Left ventricle myocardium inferior (tissue), 1 donor: ENCODE measurements around the gene ERBB2. TPM values are rescaled to one million over a fixed set of nuclear protein-coding genes. Genes with fewer than 3 reads are reported as not detected.

Experiments used
- DNase-seq: peaks from one replicate; pipeline ENCODE4 v3.0.0-alpha.2; 2020
- H3K27ac ChIP-seq: fragments of 200-600 bp; replicated peaks from 2 replicates; pipeline ENCODE4 v1.8.0; 2021
- H3K27me3 ChIP-seq: fragments of 200-600 bp; 2 replicates; pipeline ENCODE4 v1.8.0; 2021; ENCODE audit warnings: low read depth
- H3K36me3 ChIP-seq: fragments of 200-600 bp; 2 replicates; pipeline ENCODE4 v1.8.0; 2021
- H3K4me1 ChIP-seq: fragments of 200-600 bp; 2 replicates; pipeline ENCODE4 v1.8.0; 2021
- H3K4me3 ChIP-seq: fragments of 200-600 bp; 2 replicates; pipeline ENCODE4 v1.8.0; 2021; ENCODE audit warnings: mild to moderate bottlenecking, moderate library complexity
- H3K9me3 ChIP-seq: fragments of 200-600 bp; replicated peaks from 2 replicates; pipeline ENCODE4 v1.8.0; 2021
- intact Hi-C: fragments of 100-400 bp; cut with micrococcal nuclease; formaldehyde crosslinking; loops from one replicate; pipeline ENCODE4 v1.11.0; 2022
- total RNA-seq: library from RNA; stranded (reverse); fragmentation: NEBNext Ultra II Directional; extraction: Animal tissue kit (Norgen Biotek cat#: 25700); gene quantifications from one replicate; pipeline ENCODE4 v1.2.1, GENCODE V29; 2021
- TF ChIP-seq, protein P1 (sequence below): fragments of 200-600 bp; IDR thresholded peaks from 2 replicates; pipeline ENCODE4 v1.8.0; 2021; ENCODE audit warnings: antibody characterized with exemption, mild to moderate bottlenecking, borderline replicate concordance
- donor health status: DM: no; HTN: yes; CAD: no; lungs with severe emphysema.

ERBB2 gene
- total RNA-seq, 1 donor from 2014 or later, result 61.0 TPM

DNA sequence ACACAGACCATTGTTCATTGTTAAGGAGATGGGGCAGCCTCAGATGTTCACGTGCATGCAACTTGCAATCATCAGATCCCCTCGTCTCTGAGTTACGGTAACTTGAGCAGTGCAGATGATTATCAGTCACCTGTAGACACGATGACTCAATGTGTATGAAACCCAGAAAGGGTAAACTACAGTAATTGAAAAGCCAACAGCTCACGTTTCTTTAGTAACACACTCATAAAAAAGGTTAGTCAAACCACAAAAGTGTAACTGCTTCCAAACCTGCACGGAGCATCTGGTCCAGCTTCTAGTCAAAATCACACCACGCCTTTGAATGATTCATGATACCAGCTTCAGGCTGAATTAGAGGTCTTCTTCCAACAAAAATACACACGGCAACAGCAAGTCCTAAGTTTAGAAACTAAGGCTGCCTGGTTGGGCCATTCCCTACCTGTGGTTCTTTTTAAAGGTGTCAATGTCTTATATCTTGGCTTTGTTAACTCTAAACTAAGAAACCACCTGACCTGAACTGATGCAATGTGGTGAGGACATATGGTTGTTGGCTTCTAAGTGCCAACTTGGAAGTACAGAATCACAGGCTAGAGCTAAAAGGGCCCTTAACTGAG lies 70.2 kb downstream of the ERBB2 start:
- Histone ChIP-seq H3K36me3 (no peaks in the 10 kb centered on the region), H3K27ac (no peak overlapping the region), H3K4me3 (no peak overlapping the region), H3K27me3 (peaks cover 61% of the 10 kb centered on the region), H3K4me1 (no peaks in the 10 kb centered on the region), H3K9me3 (no peaks in the 10 kb centered on the region)
- TF ChIP-seq, protein P1, sequence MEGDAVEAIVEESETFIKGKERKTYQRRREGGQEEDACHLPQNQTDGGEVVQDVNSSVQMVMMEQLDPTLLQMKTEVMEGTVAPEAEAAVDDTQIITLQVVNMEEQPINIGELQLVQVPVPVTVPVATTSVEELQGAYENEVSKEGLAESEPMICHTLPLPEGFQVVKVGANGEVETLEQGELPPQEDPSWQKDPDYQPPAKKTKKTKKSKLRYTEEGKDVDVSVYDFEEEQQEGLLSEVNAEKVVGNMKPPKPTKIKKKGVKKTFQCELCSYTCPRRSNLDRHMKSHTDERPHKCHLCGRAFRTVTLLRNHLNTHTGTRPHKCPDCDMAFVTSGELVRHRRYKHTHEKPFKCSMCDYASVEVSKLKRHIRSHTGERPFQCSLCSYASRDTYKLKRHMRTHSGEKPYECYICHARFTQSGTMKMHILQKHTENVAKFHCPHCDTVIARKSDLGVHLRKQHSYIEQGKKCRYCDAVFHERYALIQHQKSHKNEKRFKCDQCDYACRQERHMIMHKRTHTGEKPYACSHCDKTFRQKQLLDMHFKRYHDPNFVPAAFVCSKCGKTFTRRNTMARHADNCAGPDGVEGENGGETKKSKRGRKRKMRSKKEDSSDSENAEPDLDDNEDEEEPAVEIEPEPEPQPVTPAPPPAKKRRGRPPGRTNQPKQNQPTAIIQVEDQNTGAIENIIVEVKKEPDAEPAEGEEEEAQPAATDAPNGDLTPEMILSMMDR, result no peak
- no peak for DNase-seq
- intact Hi-C loops, result no loop called here

- no peak for DNase-seq
- intact Hi-C loops, result no loop called here
- Histone ChIP-seq H3K4me3 (no peak overlapping the region), H3K27ac (no peak overlapping the region), H3K27me3 (peaks cover 63% of the 10 kb centered on the region), H3K9me3 (no peaks in the 10 kb centered on the region), H3K36me3 (no peaks in the 10 kb centered on the region), H3K4me1 (no peaks in the 10 kb centered on the region)
- TF ChIP-seq, protein P1, result no peak
Observed at GRCh38 chr17:39772415-39772814, 72.6 kb downstream of the ERBB2 start.

DNA sequence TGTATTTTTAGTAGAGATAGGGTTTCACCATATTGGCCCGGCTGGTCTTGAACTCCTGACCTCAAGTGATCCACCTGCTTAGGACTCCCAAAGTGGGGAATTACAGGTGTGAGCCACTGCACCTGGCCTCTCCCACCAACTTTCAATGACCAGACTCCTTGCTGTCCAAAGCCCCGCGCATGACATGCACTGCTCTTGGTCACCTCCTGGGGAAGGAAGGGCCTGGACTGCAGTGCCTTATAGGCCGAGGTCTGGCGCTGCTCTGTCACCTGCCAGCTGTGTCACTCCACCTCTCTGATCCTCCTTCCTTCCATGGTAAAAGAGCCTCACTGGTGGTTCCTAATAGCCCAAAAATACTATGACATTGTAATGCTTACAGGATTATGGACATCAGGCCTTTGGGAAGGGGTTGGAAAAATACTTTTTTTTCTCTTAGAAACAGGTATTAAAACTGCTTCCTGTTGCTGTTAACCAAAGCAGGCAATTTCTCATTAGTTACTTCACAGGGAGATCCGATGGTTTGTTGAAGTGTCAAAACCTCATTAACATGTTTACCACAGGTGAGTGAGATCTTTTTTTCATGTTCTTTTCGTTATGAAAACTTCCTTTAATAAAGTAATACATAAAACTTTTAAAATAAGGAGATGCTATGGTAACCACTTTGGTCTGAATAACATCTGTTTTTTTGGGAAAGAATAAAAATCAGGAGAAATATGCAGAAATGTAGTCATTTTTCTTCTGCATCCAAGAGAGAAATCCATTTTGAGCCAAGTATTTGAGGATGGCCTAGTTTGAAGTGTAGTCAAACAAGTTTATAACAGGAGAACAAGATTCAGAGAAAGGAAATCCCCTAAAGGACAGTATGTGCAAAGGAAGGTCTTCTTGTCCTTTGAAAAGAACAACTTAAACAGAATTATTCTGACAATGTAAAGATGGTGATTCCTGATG lies 73.4 kb downstream of the ERBB2 start:
- Histone ChIP-seq H3K36me3 (no peaks in the 10 kb centered on the region), H3K9me3 (no peaks in the 10 kb centered on the region), H3K4me1 (no peaks in the 10 kb centered on the region), H3K4me3 (no peak overlapping the region), H3K27me3 (peaks cover 65% of the 10 kb centered on the region), H3K27ac (no peak overlapping the region)
- DNase-seq, result no peak
- TF ChIP-seq, protein P1, result no peak
- intact Hi-C loops, result no loop called here

- intact Hi-C loops, result no loop called here
- H3K27me3 ChIP-seq, result peaks cover 73% of the 10 kb centered on the region
- H3K4me3 ChIP-seq, result no peak overlapping the region
- TF ChIP-seq, protein P1, result no peak
- H3K4me1 ChIP-seq, result no peaks in the 10 kb centered on the region
- no peak for DNase-seq
- no peaks in the 10 kb centered on the region for H3K36me3 ChIP-seq
- no peaks in the 10 kb centered on the region for H3K9me3 ChIP-seq
- no peak overlapping the region for H3K27ac ChIP-seq
Observed at GRCh38 chr17:39774047-39774446, 74.2 kb downstream of the ERBB2 start.

- peaks cover 83% of the 10 kb centered on the region for H3K27me3 ChIP-seq
- H3K4me3 ChIP-seq, result no peak overlapping the region
- TF ChIP-seq, protein P1, result no peak
- no peak overlapping the region for H3K27ac ChIP-seq
- H3K4me1 ChIP-seq, result no peaks in the 10 kb centered on the region
- no peaks in the 10 kb centered on the region for H3K9me3 ChIP-seq
- no peak for DNase-seq
- intact Hi-C loops, result no loop called here
- no peaks in the 10 kb centered on the region for H3K36me3 ChIP-seq
Observed at GRCh38 chr17:39775031-39775430, 75.2 kb downstream of the ERBB2 start.
